HG03432 (cell line): Measurements from ENCODE around the gene APLP1.
"Not testable (repeated sequence)": the region's sequence is repeated elsewhere in the genome, so short reads cannot be mapped to it uniquely, and the experiment has no call there.

ENCODE experiments used
- ATAC-seq: cut with Tn5 transposase; IDR thresholded peaks from one replicate; pipeline ENCODE4 v1.9.1; 2021; ENCODE audit warnings: mild to moderate bottlenecking, moderate library complexity; ENCODE audit not compliant: unreplicated experiment

Gene APLP1

DNA sequence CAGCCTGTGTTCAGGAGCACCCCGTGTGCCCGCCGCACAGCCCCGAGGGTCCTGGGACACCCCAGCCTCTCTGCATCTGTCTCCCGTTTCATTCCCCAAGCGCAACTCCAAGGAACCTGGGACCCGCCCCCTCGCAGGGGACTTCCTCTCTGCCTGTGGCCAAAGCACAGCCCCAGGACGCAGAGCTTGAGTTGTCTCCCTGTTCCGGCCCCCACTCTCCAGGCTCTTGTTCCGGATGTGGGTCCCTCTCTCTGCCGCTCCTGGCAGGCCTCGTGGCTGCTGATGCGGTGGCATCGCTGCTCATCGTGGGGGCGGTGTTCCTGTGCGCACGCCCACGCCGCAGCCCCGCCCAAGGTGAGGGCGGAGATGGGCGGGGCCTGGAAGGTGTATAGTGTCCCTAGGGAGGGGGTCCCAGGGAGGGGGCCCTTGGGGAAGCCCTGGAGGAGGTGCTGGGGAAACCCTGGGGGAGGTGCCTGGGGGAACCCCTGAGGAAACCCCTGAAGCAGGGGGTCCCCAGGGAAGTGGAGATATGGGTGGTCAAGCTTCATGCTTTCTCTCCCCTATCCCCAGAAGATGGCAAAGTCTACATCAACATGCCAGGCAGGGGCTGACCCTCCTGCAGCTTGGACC is 35.3 kb downstream of the APLP1 start:
- ATAC-seq = peak; percentile 52

GRCh38 chr19:35904311-35905068 is 36.1 kb downstream of the APLP1 start:
- no peak for ATAC-seq

DNA sequence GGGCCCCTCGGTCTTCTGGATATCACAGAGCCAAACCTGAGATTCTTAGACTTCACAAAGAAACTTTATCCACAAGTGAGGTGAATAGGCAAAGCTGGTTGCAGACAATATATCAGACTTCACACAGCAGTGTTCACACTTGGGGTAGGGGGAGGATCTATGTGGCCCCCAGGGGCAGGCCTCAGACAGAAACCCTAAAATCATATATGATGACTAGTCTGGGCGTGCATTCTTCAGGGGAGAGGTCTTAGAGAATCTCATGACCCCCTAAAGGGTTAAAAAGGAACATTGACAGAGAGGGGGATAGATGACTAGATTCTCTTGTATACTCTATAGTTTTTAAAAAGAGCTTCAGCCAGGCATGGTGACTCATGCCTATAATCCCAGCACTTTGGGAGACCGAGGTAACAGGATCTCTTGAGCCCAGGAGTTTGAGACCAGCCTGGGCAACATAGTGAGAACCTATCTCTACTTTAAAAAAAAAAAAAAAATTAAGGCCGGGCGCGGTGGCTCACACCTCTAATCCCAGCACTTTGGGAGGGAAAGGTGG is 36.9 kb downstream of the APLP1 start:
- ATAC-seq = no peak

- ATAC-seq = no peak
Measured at GRCh38 chr19:35907377-35907745, 39.0 kb downstream of the APLP1 start.

GRCh38 chr19:35908010-35908441 is 39.7 kb downstream of the APLP1 start, which contains the start of gene TYROBP:
Gene TYROBP (minus strand): TSS chr19:35908295. CDS start chr19:35908228, 67 bp downstream.
- no peak for ATAC-seq

- no peak for ATAC-seq
Measured at GRCh38 chr19:35908973-35909683, 40.8 kb downstream of the APLP1 start.

- no peak for ATAC-seq
Measured at GRCh38 chr19:35909684-35910035, 41.3 kb downstream of the APLP1 start.

DNA sequence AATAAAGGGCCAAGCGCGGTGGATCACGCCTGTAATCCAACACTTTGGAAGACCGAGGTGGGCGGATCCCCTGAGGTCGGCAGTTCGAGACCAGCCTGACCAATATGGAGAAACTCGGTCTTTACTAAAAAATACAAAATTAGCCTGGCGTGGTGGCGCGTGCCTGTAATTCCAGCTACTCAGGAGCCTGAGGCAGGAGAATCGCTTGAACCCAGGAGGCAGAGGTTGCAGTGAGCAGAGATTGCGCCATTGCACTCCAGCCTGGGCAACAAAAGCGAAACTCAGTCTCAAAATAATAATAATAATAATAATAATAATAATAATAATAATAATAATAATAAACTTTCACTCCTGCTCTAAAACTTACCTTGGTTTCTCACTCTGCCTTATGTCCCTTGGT is 42.0 kb downstream of the APLP1 start:
- not testable (repeated sequence) for ATAC-seq

DNA sequence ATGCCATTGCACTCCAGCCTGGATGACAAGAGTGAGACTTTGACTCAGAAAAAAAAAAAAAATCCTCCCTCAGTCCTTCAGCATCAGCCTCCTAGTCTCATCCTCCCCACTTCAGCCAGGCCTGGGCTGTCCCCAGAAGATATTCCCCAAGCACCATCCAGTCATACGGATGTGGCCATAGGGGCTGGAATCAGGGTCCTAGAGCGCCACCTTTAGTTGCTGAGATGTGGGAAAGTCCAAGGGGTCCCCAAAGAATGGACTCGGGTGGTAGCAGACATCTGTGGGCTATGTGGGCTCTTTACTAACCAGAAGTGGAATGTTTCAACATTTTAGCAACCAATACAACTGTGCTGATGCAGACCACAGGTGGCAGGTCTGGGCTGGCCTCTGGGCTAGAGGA is 42.8 kb downstream of the APLP1 start:
- ATAC-seq = no peak

GRCh38 chr19:35911790-35912189 is 43.4 kb downstream of the APLP1 start:
- ATAC-seq = no peak

DNA sequence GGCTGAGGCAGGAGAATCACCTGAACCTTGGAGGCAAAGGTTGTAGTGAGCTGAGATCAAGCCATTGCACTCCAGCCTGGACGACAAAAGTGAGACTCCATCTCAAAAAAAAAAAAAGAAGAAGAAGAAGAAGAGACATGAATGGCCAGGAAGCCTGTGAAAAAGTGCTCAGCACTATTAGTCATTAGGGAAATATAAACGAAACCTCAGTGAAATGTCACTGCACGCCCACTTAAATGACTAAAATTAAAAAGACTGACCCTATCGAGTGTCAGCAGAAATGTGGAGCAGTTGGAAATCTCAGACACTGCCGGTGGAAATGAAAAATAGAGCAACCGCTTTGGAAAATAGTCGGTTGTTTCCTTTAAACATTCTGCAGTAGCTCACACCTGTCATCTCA is 45.2 kb downstream of the APLP1 start:
- ATAC-seq = no peak

GRCh38 chr19:35915443-35915842 is 47.1 kb downstream of the APLP1 start:
- no peak for ATAC-seq

DNA sequence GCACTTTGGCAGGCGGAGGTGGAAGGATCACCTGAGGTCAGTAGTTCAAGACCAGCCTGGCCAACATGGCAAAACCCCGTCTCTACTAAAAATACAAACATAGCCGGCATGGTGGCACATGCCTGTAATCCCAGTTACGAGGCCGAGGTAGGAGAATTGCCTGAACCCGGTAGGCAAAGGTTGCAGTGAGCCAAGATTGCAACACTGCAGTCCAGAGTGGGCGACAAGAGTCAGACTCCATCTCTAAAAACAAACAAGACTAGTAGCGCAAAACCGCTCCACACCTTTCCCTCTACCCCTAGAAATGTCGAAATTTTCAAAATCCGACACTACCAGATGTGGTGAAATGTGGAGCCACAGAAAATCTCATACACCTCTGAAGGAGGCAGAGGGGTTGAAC is 50.9 kb downstream of the APLP1 start:
- ATAC-seq = no peak

DNA sequence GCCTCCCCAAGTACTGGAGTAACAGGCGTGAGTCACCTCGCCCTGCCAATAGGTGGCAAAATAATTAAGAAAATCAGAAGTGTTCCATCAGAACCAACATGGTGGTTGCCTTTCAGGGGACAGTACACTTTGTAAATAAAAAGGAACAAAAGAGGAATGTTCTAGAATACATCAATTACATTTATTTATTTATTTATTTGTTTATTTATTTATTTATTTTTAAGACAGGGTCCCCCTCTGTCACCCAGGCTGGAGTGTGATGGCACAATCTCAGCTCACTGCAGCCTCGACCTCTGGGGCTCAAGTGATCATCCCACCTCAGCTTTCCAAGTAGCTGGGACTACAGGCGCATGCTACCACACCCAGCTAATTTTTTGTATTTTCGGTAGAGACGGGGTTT is 52.6 kb downstream of the APLP1 start:
- ATAC-seq = no peak

DNA sequence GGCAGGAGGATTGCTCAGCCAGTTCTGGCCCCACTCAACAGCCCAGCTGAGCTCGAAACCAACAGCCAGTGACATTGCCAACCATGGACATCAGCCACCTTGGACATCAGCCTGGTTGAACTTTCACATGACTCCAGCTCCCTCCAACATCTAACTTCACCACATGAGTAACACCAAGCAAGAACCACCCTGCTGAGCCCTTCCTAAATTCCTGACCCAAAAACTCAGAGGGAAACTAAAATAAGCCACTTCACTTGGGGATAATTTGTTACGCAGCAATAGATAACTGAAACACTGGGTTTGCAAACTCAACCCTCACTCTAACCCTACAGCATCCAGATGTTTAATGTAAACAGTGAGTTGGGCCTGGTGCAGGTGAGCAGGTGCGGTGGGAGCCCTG is 57.1 kb downstream of the APLP1 start:
- ATAC-seq = no peak

GRCh38 chr19:35928507-35928906 is 60.1 kb downstream of the APLP1 start:
- no peak for ATAC-seq
